Measurements from ENCODE around the gene FYCO1. TPM values are rescaled to one million over a fixed set of nuclear protein-coding genes. Genes with fewer than 3 reads are reported as not detected.

Gene FYCO1
- total and polyA plus RNA-seq, 2 donors (not counting 1 experiment from before 2014, with no cell fraction given) = 19.2 to 82.2 TPM

- H3K4me1 ChIP-seq (ENCODE audit: control insufficient read depth, extremely low read depth, insufficient read depth, low read length) = no peaks in the 10 kb centered on the region
- no peak overlapping the region for H3K4me3 ChIP-seq (replicated peaks in 1 of 4; ENCODE audit: control extremely low read depth in 1 of 4, insufficient read depth in 1 of 4, low read depth in 3 of 4, low read length in 4 of 4)
- DNase-seq (ENCODE audit: low read depth in 2 of 2) = no peak
- H3K27me3 ChIP-seq (ENCODE audit: control insufficient read depth, insufficient read depth, low read length) = no peaks in the 10 kb centered on the region
- H3K79me2 ChIP-seq (ENCODE audit: control insufficient read depth, insufficient read depth, low read length) = no peaks in the 10 kb centered on the region
- H3K4me2 ChIP-seq (ENCODE audit: extremely low read depth, insufficient read depth, low read length) = no peak overlapping the region
- TF ChIP-seq EZH2 (IDR thresholded peaks at IDR 0.05; ENCODE audit: low read length, missing control alignments) = no peak
- no peaks in the 10 kb centered on the region for H3K9me3 ChIP-seq (ENCODE audit: control insufficient read depth, insufficient read depth, low read depth, low read length)
- no peak overlapping the region for H3K27ac ChIP-seq (ENCODE audit: insufficient read depth, low read length)
- no peak overlapping the region for H3K9ac ChIP-seq (ENCODE audit: insufficient read depth, low read length)
- no peaks in the 10 kb centered on the region for H4K20me1 ChIP-seq (ENCODE audit: control insufficient read depth, extremely low read depth, insufficient read depth, low read length)
- no peak overlapping the region for H2AFZ ChIP-seq (ENCODE audit: low read length)
- no peaks in the 10 kb centered on the region for H3K36me3 ChIP-seq (ENCODE audit: control insufficient read depth, insufficient read depth, low read length)
Measured at GRCh38 chr3:46030626-46031025, 35.0 kb upstream of the FYCO1 start.

- H3K4me3 ChIP-seq (replicated peaks in 1 of 4; ENCODE audit: control extremely low read depth in 1 of 4, insufficient read depth in 1 of 4, low read depth in 3 of 4, low read length in 4 of 4) = no peak overlapping the region
- H3K4me1 ChIP-seq (ENCODE audit: control insufficient read depth, extremely low read depth, insufficient read depth, low read length) = no peaks in the 10 kb centered on the region
- no peak overlapping the region for H3K27ac ChIP-seq (ENCODE audit: insufficient read depth, low read length)
- H3K9ac ChIP-seq (ENCODE audit: insufficient read depth, low read length) = no peak overlapping the region
- no peak for DNase-seq (ENCODE audit: low read depth in 2 of 2)
- no peaks in the 10 kb centered on the region for H3K79me2 ChIP-seq (ENCODE audit: control insufficient read depth, insufficient read depth, low read length)
- H2AFZ ChIP-seq (ENCODE audit: low read length) = no peak overlapping the region
- no peak for TF ChIP-seq CTCF (conservative IDR thresholded peaks at IDR 0.05 in 1 of 2, IDR thresholded peaks at IDR 0.05 in 1 of 2; ENCODE audit: low read depth in 1 of 2, low read length in 2 of 2)
- TF ChIP-seq EZH2 (IDR thresholded peaks at IDR 0.05; ENCODE audit: low read length, missing control alignments) = no peak
- H3K36me3 ChIP-seq (ENCODE audit: control insufficient read depth, insufficient read depth, low read length) = no peaks in the 10 kb centered on the region
- H3K27me3 ChIP-seq (ENCODE audit: control insufficient read depth, insufficient read depth, low read length) = peaks cover 2% of the 10 kb centered on the region
- no peaks in the 10 kb centered on the region for H3K9me3 ChIP-seq (ENCODE audit: control insufficient read depth, insufficient read depth, low read depth, low read length)
- no peak overlapping the region for H3K4me2 ChIP-seq (ENCODE audit: extremely low read depth, insufficient read depth, low read length)
- no peaks in the 10 kb centered on the region for H4K20me1 ChIP-seq (ENCODE audit: control insufficient read depth, extremely low read depth, insufficient read depth, low read length)
Measured at GRCh38 chr3:46029953-46030543, 34.4 kb upstream of the FYCO1 start.

GRCh38 chr3:46027736-46028397 lies 32.2 kb upstream of the FYCO1 start:
- H3K4me2 ChIP-seq (ENCODE audit: extremely low read depth, insufficient read depth, low read length) = no peak overlapping the region
- H3K9ac ChIP-seq (ENCODE audit: insufficient read depth, low read length) = no peak overlapping the region

More at GRCh38 chr3:46027736-46028397, 32.2 kb upstream of the FYCO1 start:
- no peak for TF ChIP-seq EZH2 (IDR thresholded peaks at IDR 0.05; ENCODE audit: low read length, missing control alignments)
- no peak for TF ChIP-seq CTCF (conservative IDR thresholded peaks at IDR 0.05 in 1 of 2, IDR thresholded peaks at IDR 0.05 in 1 of 2; ENCODE audit: low read depth in 1 of 2, low read length in 2 of 2)
- no peaks in the 10 kb centered on the region for H3K79me2 ChIP-seq (ENCODE audit: control insufficient read depth, insufficient read depth, low read length)
- no peak for DNase-seq (ENCODE audit: low read depth in 2 of 2)
- H3K36me3 ChIP-seq (ENCODE audit: control insufficient read depth, insufficient read depth, low read length) = no peaks in the 10 kb centered on the region
- peaks cover 3% of the 10 kb centered on the region for H3K27me3 ChIP-seq (ENCODE audit: control insufficient read depth, insufficient read depth, low read length)
- no peak overlapping the region for H3K4me3 ChIP-seq (replicated peaks in 1 of 4; ENCODE audit: control extremely low read depth in 1 of 4, insufficient read depth in 1 of 4, low read depth in 3 of 4, low read length in 4 of 4)
- no peaks in the 10 kb centered on the region for H3K9me3 ChIP-seq (ENCODE audit: control insufficient read depth, insufficient read depth, low read depth, low read length)
- H3K4me1 ChIP-seq (ENCODE audit: control insufficient read depth, extremely low read depth, insufficient read depth, low read length) = no peaks in the 10 kb centered on the region
- H2AFZ ChIP-seq (ENCODE audit: low read length) = no peak overlapping the region
- no peaks in the 10 kb centered on the region for H4K20me1 ChIP-seq (ENCODE audit: control insufficient read depth, extremely low read depth, insufficient read depth, low read length)
- H3K27ac ChIP-seq (ENCODE audit: insufficient read depth, low read length) = no peak overlapping the region

Data from fibroblast of lung (primary cell).